ENCODE measurements around the gene DNAL4.

DNAL4 gene

DNA sequence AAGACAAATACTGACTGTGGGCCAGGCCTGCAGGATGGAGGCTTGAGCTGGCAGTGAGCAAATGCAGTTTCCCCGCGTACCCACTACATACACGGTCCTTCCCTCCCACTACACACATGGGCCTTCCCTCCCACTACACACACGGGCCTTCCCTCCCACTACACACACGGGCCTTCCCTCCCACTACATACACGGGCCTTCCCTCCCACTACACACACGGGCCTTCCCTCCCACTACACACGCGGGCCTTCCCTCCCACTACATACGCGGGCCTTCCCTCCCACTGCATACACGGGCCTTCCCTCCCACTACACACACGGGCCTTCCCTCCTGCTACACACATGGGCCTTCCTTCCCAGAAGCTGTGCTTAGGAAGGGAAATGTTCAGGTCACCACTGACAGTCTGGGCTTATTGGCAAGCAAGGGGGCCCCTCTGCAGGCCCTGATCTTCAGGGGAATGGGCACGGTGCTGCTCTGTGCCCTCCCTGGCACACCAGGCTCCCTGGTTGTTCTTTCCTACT lies 10.8 kb downstream of the DNAL4 start:
- DNase-seq (ENCODE audit: low read depth): no peak
- no peak overlapping the region for H3K4me3 ChIP-seq (ENCODE audit: low read depth, low read length)
- TF ChIP-seq, protein P1, sequence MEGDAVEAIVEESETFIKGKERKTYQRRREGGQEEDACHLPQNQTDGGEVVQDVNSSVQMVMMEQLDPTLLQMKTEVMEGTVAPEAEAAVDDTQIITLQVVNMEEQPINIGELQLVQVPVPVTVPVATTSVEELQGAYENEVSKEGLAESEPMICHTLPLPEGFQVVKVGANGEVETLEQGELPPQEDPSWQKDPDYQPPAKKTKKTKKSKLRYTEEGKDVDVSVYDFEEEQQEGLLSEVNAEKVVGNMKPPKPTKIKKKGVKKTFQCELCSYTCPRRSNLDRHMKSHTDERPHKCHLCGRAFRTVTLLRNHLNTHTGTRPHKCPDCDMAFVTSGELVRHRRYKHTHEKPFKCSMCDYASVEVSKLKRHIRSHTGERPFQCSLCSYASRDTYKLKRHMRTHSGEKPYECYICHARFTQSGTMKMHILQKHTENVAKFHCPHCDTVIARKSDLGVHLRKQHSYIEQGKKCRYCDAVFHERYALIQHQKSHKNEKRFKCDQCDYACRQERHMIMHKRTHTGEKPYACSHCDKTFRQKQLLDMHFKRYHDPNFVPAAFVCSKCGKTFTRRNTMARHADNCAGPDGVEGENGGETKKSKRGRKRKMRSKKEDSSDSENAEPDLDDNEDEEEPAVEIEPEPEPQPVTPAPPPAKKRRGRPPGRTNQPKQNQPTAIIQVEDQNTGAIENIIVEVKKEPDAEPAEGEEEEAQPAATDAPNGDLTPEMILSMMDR (IDR thresholded peaks at IDR 0.05; ENCODE audit: insufficient read depth, low read depth, low read length, missing control alignments): no peak

DNA sequence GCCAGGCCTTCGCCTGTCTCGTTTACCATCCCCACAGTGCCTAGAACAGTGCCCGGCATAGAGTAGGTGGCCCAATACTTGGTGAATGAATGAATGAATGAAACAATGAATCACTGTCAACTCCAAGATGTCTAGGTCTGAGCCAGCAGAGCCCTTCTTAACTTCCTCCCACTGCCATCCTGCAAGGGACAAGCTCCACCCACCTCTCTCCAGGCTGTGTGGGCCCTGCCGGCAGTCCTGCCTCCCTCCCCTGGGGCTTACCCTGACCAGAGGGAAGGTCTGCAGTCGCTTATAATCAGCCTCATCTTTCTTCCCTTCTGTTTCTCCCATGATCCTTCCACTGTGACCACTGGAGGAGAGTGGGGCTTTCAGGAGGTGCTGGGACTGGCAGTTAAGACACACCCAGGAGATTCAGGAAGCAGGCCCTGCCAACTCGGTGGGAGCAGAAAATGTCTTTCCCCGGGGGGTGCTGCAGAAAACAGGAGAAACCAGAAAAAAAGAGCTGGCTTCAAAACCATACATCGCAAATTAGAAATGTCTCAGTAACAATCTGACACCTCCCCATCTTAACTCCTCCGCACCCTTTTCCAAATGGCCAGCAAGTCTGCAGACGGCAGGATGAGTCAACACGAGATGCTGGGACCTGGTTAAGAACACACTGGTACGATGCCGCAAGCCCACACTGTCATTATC lies 11.4 kb downstream of the DNAL4 start:
- TF ChIP-seq, protein P1 (IDR thresholded peaks at IDR 0.05; ENCODE audit: insufficient read depth, low read depth, low read length, missing control alignments): no peak
- DNase-seq (ENCODE audit: low read depth): no peak

DNA sequence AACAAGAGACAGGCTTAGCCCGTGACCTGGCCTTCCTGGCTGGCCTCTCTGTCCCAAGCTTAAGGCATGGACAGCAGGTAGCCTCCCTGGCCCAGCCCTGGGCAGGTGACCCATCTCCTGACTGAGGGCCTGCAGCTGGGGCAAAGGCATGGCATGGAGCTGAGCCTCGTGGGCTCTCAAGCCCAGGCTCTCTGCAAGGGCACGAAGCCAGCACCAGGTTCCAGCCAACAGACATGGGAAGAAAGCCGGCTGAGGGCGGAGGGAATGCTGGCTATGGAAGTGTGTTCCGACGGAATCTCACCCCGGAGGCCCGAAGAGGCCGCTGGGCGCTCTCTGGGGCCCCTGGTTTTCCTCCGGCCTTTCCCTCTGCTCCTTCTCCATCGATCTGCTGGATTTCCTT lies 12.9 kb downstream of the DNAL4 start:
- TF ChIP-seq, protein P1 (IDR thresholded peaks at IDR 0.05; ENCODE audit: insufficient read depth, low read depth, low read length, missing control alignments): no peak
- DNase-seq (ENCODE audit: low read depth): no peak
- no peak overlapping the region for H3K4me3 ChIP-seq (ENCODE audit: low read depth, low read length)

More for the DNA sequence above, 11.4 kb downstream of the DNAL4 start:
- no peak overlapping the region for H3K4me3 ChIP-seq (ENCODE audit: low read depth, low read length)

DNA sequence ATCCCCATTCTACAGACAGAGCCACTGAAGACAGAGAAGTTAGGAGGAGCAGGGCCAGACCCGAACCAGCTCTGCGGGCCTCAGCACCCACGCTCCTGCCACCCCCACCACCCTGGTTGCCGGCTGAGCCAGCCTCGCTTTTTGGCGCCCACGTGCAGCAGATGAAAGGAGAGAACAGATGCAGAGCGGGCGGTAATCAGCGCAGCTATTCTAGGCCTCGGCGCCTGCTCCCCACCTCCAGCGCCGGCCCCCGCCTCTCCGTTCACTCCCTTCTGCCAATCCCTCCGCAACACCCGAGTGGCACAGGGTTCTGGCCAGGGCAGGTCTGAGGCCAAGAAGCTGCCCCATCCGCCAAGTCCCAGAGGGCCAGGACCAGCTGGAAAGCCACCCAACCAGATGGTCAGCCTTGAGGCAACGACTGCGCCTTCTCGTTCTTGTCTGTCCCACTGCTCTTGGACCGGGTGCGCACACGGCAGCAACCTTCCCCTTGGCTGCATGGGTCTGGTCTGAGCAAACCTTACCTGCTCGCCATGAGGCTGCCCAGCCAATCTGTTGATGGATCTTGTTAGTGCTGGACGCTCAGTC lies 16.8 kb downstream of the DNAL4 start:
- H3K4me3 ChIP-seq (ENCODE audit: low read depth, low read length): no peak overlapping the region
- TF ChIP-seq, protein P1 (IDR thresholded peaks at IDR 0.05; ENCODE audit: insufficient read depth, low read depth, low read length, missing control alignments): no peak
- no peak for DNase-seq (ENCODE audit: low read depth)

DNA sequence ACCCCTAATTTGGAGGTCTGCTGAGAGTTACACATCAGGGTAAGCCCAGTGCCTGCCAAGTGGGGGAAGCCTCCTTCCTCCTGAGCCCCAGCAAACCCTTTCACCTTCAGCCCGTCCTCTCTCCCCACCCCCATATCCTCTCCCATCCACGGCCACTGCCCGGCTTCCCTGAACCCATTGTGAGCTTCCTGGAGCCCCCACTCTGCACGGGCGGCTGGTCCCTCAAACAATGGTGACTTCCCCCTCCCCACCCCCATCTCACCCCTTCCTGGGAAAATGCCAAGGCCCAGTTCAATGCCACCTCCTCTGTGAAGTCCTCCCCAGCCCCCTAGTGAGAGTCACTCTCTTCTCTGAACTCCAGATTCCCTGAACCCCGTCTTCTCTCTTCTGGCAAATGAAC lies 17.9 kb downstream of the DNAL4 start:
- no peak for DNase-seq (ENCODE audit: low read depth)

DNA sequence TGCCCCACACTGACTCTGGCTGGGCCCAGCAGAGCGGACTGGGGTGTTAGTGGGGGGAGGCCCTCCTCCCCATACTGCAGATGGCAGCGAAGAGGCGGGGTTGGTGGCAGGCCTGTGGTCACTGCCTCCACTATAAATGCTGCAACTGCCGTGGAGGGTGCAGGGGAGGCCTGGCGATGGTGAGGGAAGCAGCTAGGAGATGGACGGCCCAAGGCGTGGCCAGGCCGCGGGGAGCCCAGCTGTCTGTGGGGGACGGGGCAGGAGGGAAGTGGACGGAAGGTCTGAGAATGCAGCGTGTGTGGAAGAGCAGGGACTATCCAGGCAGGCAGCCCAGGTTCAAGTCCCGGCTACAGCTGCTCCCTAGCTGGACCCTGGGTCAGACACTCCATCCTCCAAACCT lies 18.3 kb downstream of the DNAL4 start:
- DNase-seq (ENCODE audit: low read depth): no peak
- H3K4me3 ChIP-seq (ENCODE audit: low read depth, low read length): no peak overlapping the region
- TF ChIP-seq, protein P1 (IDR thresholded peaks at IDR 0.05; ENCODE audit: insufficient read depth, low read depth, low read length, missing control alignments): no peak

More for the DNA sequence above, 17.9 kb downstream of the DNAL4 start:
- TF ChIP-seq, protein P1 (IDR thresholded peaks at IDR 0.05; ENCODE audit: insufficient read depth, low read depth, low read length, missing control alignments): no peak
- H3K4me3 ChIP-seq (ENCODE audit: low read depth, low read length): no peak overlapping the region
